T-helper 22 cell (primary cell): ENCODE results near the gene ZFHX2.
A peak's percentile ranks its signal among the peaks of the same experiment; 100 is the strongest.

Source experiments
- DNase-seq: peaks from one replicate; pipeline ENCODE4 v3.0.0-alpha.2; 2020; ENCODE audit warnings: low read depth

ZFHX2 gene

GRCh38 chr14:23572836-23573235 lies 21.3 kb upstream of the ZFHX2 start:
- no peak for DNase-seq

DNA sequence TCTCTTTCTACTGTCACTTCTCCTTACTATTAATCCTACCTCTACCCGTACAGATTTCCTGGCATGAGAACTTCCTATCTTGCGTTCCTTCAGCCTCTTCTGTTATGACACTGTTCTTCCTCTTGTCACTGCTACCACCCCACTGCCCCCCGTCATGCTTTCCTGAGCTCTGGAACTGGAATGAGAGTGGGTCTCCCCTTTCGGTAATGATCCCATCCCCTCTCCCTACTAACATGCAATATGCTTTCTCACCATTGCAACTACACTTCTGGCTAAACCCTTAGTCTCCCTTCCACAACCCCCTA lies 20.9 kb upstream of the ZFHX2 start:
- no peak for DNase-seq

GRCh38 chr14:23571701-23572523 lies 20.3 kb upstream of the ZFHX2 start:
- no peak for DNase-seq

- no peak for DNase-seq
These were observed 19.4 kb upstream of the ZFHX2 start for GRCh38 chr14:23570806-23571483.

DNA sequence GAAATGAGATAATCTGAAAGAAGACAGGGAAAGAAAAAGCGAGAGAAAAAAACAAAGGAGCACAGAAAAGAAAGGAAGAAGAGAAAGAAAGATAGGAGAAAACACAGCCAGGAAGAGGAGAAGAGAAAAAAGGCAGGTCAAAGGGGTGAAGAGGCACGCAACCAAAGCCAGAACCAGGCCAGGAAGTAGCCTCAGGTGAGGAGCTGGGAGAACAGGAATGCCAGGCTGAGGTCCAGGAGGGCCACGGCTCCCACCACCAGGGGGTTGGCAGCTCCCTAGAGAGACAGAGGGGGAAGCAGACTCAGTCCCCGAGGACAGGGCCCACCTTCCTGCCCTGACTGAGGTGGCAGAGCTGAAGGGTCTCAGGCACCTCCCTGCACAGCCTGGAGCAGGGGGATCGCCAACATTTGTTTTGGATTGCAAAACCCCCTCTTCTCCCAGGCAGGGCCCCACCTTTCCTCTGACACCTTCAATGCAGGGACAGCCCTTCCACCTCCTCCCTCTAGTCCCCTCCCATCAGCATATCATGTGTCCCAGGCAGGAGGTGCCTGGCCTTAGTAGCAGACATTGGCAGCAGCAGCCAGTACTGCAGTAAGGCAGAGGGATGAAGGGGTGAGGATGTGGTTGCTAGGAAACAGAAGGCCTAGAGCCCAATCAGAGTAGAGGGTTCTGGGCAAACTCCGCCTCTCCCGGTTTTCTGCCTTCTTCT lies 18.0 kb upstream of the ZFHX2 start:
- DNase-seq = no peak

- no peak for DNase-seq
These were observed 17.2 kb upstream of the ZFHX2 start for GRCh38 chr14:23568600-23569331.

GRCh38 chr14:23568021-23568599 lies 16.5 kb upstream of the ZFHX2 start:
- DNase-seq = no peak

- peak; percentile 78 for DNase-seq
These were observed 15.8 kb upstream of the ZFHX2 start, which contains the start of gene AP1G2 for GRCh38 chr14:23567186-23568020. Gene AP1G2, minus strand, starts transcription at chr14:23567791. Its CDS starts 477 bp downstream, at chr14:23567314.

- DNase-seq = no peak
These were observed 15.2 kb upstream of the ZFHX2 start for GRCh38 chr14:23566778-23567185.

- DNase-seq = no peak
These were observed 14.7 kb upstream of the ZFHX2 start for GRCh38 chr14:23566112-23566777.

- DNase-seq = no peak
These were observed 14.1 kb upstream of the ZFHX2 start for GRCh38 chr14:23565626-23566025.

DNA sequence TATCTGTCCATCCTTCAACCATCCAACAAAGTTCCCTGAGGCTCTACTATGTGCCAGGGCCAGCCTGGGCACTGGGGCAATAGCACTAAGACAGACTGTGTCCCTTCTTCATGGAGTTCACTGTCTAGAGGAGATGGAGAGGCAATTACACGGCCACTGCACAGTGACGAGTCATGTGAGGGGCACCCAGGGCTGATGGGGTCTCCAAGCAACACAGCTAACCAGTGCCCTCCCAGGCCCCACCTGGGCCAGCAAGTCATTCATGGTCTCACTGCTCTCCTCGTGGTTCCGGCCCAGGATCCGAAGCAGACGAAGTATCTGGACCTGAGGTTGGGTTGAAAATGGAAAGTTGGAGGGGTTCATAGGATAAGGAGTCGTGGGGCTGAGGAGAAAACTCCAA lies 13.3 kb upstream of the ZFHX2 start:
- no peak for DNase-seq

DNA sequence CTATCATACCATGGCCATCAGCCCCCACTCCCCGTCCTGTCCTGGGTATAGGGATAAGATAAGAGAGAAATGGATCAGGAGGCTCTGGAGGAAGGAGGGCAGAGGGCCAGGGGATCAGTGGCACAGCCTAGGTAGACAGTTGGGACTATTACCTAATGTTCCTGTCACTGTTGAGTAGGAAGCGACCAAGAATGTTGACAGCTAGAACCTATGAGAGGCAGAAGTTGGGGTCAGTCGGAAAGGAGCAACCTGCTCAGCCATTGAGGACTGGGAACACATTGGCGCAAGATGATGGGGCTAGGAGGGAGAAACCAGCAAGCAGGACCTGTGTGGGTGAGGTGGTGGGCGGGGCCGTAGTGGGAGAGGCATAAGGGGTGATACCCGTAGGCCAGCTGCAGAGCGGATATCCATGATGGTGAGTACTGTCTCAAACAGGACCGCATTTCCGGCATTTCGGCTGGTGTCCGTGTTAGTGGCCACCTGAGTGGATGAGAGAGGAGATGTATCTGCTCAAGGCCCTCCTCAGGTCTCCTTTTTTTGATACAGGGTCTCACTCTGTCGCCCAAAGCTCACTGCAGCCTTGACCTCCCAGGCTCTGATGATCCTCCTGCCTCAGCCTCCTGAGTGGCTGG lies 12.7 kb upstream of the ZFHX2 start:
- DNase-seq = no peak

DNA sequence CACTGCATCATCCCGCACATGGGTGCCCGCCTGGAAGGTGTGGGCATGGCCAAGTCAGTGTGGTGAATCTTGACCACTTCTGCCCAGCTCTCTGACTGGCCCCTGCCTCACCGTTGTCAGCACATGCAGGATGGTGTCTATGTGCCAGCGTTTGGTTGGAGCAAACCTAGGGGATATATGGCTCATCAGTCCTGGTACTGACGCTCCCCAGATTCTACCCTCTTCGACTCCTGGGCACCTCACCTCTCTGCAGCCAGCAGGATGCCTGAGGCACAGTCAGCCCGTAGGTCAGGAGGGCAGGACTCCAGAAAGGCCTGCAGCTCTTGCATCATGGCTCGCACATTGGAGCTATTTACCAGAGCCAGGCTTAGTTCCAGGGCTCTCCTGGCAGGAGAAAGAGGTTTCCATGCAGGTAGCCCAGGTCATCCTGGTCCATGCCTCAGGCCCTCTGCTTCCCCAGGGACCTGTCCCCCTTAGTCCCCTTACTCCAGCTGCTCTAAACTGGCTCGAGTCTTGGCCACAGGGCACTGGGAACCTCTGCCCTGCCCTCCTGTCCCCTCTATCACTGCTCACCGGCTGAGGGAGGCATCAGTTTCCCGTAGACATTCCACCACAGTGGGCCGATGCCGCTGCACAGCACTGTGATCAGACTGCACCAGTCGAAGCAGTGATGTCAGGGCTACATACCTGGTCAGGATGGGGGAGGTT lies 12.1 kb upstream of the ZFHX2 start:
- DNase-seq = no peak

DNA sequence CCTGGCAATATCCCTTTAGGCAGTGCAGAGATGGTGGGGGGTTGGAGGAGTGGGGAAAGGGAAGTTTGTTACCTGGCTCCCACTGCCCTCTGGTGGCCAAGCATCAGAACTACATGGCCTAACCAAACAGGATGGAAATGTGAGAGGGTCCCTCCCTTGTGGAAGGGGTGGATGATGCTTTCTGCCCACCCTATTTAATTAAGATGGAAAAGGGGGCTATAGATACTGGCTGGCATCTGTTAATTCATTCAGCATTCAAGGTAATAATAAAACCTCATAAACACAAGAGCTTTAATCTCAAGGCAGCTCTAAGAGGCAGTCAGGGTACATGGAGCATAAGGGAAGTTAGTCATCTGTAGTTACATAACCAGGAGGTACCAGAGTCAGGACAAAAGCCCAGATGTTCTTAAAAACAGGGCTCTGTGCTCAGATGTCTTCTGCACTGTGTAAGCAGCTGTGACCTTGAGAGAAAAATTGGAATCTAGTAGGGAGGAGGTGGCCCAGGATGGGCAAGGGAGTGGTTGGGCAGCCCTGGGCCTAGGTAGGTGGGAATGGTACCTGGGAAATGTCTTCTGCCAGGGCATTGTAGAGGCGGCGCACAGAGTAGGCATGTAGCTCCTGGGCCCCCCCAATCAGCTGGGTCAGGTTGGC lies 11.4 kb upstream of the ZFHX2 start:
- peak; percentile 24 for DNase-seq

GRCh38 chr14:23561873-23562821 lies 10.6 kb upstream of the ZFHX2 start:
- no peak for DNase-seq

DNA sequence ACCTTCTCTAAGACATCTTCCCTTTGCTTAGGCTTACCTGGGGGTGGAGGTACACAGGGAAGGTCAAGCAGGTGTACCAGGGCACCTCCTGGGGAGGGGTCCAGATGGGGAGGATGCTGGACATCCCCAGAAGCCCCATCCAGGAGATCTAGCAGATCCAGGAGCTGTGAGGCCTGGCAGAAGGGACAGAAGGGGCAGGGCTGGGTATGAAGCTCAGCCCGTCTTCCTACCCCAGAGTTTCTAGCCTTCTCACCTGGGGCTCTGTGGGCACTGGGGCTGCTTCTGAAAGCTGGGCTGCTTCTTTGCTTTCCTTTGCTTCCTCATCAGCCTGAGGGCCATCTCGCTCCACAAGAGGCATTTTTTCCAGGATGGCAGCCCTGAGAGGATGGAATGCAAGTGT lies 9.7 kb upstream of the ZFHX2 start:
- DNase-seq = no peak
